Endothelial cell of umbilical vein (primary cell): ENCODE results near the gene PFKFB4. TPM values are rescaled to one million over a fixed set of nuclear protein-coding genes. Genes with fewer than 3 reads are reported as not detected.

Experiments
- BruUV-seq: library from RNA; stranded (reverse); fragments of 400-500 nt; replicated peaks from 2 replicates; lab custom pipeline; 2021; lab: Mats Ljungman, UMichigan
- CTCF ChIA-PET: fragments of 300-600, 350-600 bp; sonication (Branson Sonifier 250); formaldehyde crosslinking; loops from one replicate; lab custom pipeline; 2021; ENCODE audit warnings: antibody characterized with exemption, inconsistent platforms; lab: Charles Lee
- POLR2A ChIA-PET: fragments of 300-600, 350-600 bp; sonication (Branson Sonifier 250); formaldehyde crosslinking; loops from one replicate; lab custom pipeline; 2021; ENCODE audit warnings: antibody characterized with exemption, inconsistent platforms; lab: Charles Lee
- DNase-seq: peaks from one replicate; pipeline ENCODE4 v3.0.0-alpha.2; 2011; ENCODE audit warnings: low read depth, low spot score
- FAIRE-seq: peaks from 2 replicates; lab custom pipeline; 2011; peaks lifted over from hg19 to GRCh38; lab: Jason Lieb, UNC
- H2AFZ ChIP-seq: 2 replicates; pipeline ENCODE4 v1.6.0; 2012; ENCODE audit warnings: low read depth, low read length, control low read depth, inconsistent platforms
- H3K27ac ChIP-seq: 2 replicates; pipeline ENCODE4 v1.5.1; 2011; ENCODE audit warnings: low read depth, mild to moderate bottlenecking, control low read depth, low read length, moderate library complexity; ENCODE audit not compliant: insufficient read depth
- H3K27me3 ChIP-seq, 2 experiments: 2 replicates each; pipeline versions ENCODE4 v1.6.0 to v1.6.1; 2011; ENCODE audit warnings: low read length in 2 of 2, mixed read lengths in 1 of 2; ENCODE audit not compliant: control insufficient read depth in 2 of 2, insufficient read depth in 2 of 2
- H3K36me3 ChIP-seq, 2 experiments: 2 replicates in 1 of 2; 3 replicates in 1 of 2; pipeline ENCODE4 v1.5.1; 2011; ENCODE audit warnings: low read length in 2 of 2, mild to moderate bottlenecking in 1 of 2, moderate library complexity in 1 of 2; ENCODE audit not compliant: control insufficient read depth in 2 of 2, insufficient read depth in 2 of 2; ENCODE audit errors: extremely low read depth in 1 of 2
- H3K4me1 ChIP-seq: 3 replicates; pipeline ENCODE4 v1.5.1; 2011; ENCODE audit warnings: mild to moderate bottlenecking, low read length; ENCODE audit not compliant: control insufficient read depth, insufficient read depth; ENCODE audit errors: extremely low read depth
- H3K4me2 ChIP-seq: 2 replicates; pipeline ENCODE4 v1.6.1; 2011; ENCODE audit warnings: low read length, control low read depth, mixed read lengths; ENCODE audit not compliant: insufficient read depth
- H3K4me3 ChIP-seq, 3 experiments: fragments of 200-600 bp in 1 of 3; sonication (generic), shearing (Covaris generic) in 1 of 3; replicated peaks in 1 of 3; 2 replicates each; pipeline ENCODE4 v1.5.1; 2011 to 2016; ENCODE audit warnings: control low read depth in 3 of 3, low read length in 3 of 3, mild to moderate bottlenecking in 2 of 3, inconsistent platforms in 1 of 3, low read depth in 1 of 3, moderate library complexity in 1 of 3; ENCODE audit not compliant: insufficient read depth in 1 of 3
- H3K79me2 ChIP-seq: 2 replicates; pipeline ENCODE4 v1.6.0; 2012; ENCODE audit warnings: low read length, inconsistent platforms; ENCODE audit not compliant: control insufficient read depth, insufficient read depth
- H3K9ac ChIP-seq: replicated peaks from 2 replicates; pipeline ENCODE3; 2011; ENCODE audit warnings: low read length, control low read depth; ENCODE audit not compliant: insufficient read depth; ENCODE audit errors: extremely low read depth
- H3K9me1 ChIP-seq: replicated peaks from 3 replicates; pipeline ENCODE4 v1.6.0; 2011; ENCODE audit warnings: mild to moderate bottlenecking, low read length; ENCODE audit not compliant: control insufficient read depth, insufficient read depth; ENCODE audit errors: extremely low read depth
- H3K9me3 ChIP-seq: replicated peaks from 2 replicates; pipeline ENCODE4 v1.5.1; 2012; ENCODE audit warnings: low read length, inconsistent platforms; ENCODE audit not compliant: control insufficient read depth, insufficient read depth
- H4K20me1 ChIP-seq: replicated peaks from 2 replicates; pipeline ENCODE3; 2011; ENCODE audit warnings: mild to moderate bottlenecking, low read length; ENCODE audit not compliant: control insufficient read depth, insufficient read depth; ENCODE audit errors: extremely low read depth
- CTCF ChIP-seq, 2 donors: IDR thresholded peaks; 1 replicate in 1 of 2; 2 replicates in 1 of 2; pipeline ENCODE4 v1.5.1; 2011; ENCODE audit warnings: low read length in 2 of 2, mild to moderate bottlenecking in 2 of 2, moderate library complexity in 2 of 2, control low read depth in 1 of 2, inconsistent platforms in 1 of 2, low read depth in 1 of 2; ENCODE audit not compliant: insufficient read depth in 1 of 2; ENCODE audit errors: extremely low read depth in 1 of 2
- EZH2 ChIP-seq: IDR thresholded peaks from 2 replicates; pipeline ENCODE4 v1.6.1; 2012; ENCODE audit warnings: borderline replicate concordance, low read depth, mild to moderate bottlenecking, moderate library complexity, low read length, inconsistent platforms; ENCODE audit not compliant: severe bottlenecking
- FOS ChIP-seq: IDR thresholded peaks from 2 replicates; pipeline ENCODE4 v1.6.1; 2011; ENCODE audit warnings: mild to moderate bottlenecking, low read length, moderate library complexity, borderline replicate concordance; ENCODE audit not compliant: insufficient read depth
- GATA2 ChIP-seq: IDR thresholded peaks from 2 replicates; pipeline ENCODE4 v1.7.0; 2011; ENCODE audit warnings: low read depth, mild to moderate bottlenecking, moderate library complexity, mixed read lengths, low read length; ENCODE audit not compliant: insufficient read length, insufficient read depth
- JUN ChIP-seq: IDR thresholded peaks from 2 replicates; pipeline ENCODE4 v1.6.1; 2011; ENCODE audit warnings: borderline replicate concordance, low read depth; ENCODE audit not compliant: insufficient read length, insufficient read depth
- MYC ChIP-seq: IDR thresholded peaks from one replicate; pipeline ENCODE4 v1.6.1; 2011; ENCODE audit warnings: mild to moderate bottlenecking, low read depth, low read length
- POLR2A ChIP-seq: IDR thresholded peaks from 2 replicates; pipeline ENCODE4 v1.6.1; 2012; ENCODE audit warnings: low read depth, mild to moderate bottlenecking, control low read depth, low read length
- POLR2AphosphoS5 ChIP-seq: IDR thresholded peaks from 2 replicates; pipeline ENCODE4 v1.6.1; 2012; ENCODE audit warnings: low read depth, mild to moderate bottlenecking, control low read depth, low read length, moderate library complexity; ENCODE audit not compliant: insufficient read depth
- dilution Hi-C: fragments of 300-500 bp; cut with MboI; formaldehyde crosslinking; loops from one replicate; pipeline ENCODE4 v1.15.0; 2019; ENCODE audit warnings: low sequenced_read_pairs; ENCODE audit not compliant: extremely low pct_ligation_motif_present
- intact Hi-C: fragments of 100-400 bp; cut with micrococcal nuclease; formaldehyde crosslinking; loops from one replicate; pipeline ENCODE4 v1.10.0; 2022
- polyA plus RNA-seq, 4 experiments: library from polyadenylated mRNA; depleted of rRNA in 3 of 4; stranded (reverse) in 3 of 4; unstranded in 1 of 4; fragments of >200 nt; gene quantifications; 2 replicates each; pipeline versions ENCODE4 v1.2.1 to v1.2.3, GENCODE V29; 2011 to 2012; ENCODE audit warnings: missing spikeins in 1 of 4
- total RNA-seq: library from RNA; stranded (reverse); gene quantifications from 2 replicates; pipeline ENCODE4 v1.2.3, GENCODE V29; 2021
- TF ChIP-seq, protein P1 (sequence below): IDR thresholded peaks from 2 replicates; pipeline ENCODE4 v1.6.1; 2011; ENCODE audit not compliant: insufficient read depth, insufficient read length

PFKFB4 gene
- total and polyA plus RNA-seq, 2 donors (not counting 3 experiments of a cell fraction or from before 2014, with no cell fraction given) = 4.0 to 4.2 TPM

DNA sequence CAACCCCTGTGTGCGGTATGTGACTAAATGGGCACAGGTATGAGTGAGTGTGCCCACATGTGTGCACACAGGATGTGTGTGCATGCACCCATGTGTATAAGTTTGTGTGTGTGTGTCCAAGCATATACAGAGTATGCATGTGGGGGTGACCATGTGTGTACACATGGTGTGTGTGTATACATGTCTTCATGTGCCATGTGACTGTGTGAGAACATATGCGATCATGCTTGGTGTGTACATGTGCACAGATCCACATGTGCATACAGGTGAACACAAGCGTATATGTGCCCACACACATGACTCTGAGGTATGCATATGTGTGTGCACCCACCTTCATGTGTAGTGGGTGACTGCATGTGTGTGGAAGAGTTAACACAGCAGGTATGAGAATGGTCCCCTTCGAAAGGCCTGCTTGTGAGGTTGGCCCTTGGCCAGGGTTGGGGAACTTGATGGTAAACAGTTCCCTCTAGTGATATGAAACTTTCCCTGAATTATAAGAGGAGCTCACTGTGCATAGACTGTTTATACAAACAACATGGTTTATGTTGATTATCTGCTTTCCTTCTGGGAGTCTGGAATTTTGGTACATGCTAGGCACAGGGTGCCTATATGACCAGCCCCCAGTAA is 10.3 kb downstream of the PFKFB4 start:
- ChIA-PET POLR2A (no interaction called here), CTCF (interaction anchor here (0.8 to 6.0 kb wide), 8 partner anchors 9 to 146 kb away, joined by 3 to 86 read pairs (median 6); a partner anchor contains a TSS)
- no peak overlapping the region for H3K4me2 ChIP-seq
- DNase-seq (no peak), FAIRE-seq (no peak)
- no peaks in the 10 kb centered on the region for H3K9me1 ChIP-seq
- no peaks in the 10 kb centered on the region for H3K27me3 ChIP-seq
- no peaks in the 10 kb centered on the region for H3K36me3 ChIP-seq
- no peaks in the 10 kb centered on the region for H3K9me3 ChIP-seq
- peaks cover 3% of the 10 kb centered on the region for H3K4me1 ChIP-seq
- no peak overlapping the region for H3K27ac ChIP-seq
- H4K20me1 ChIP-seq = no peaks in the 10 kb centered on the region
- H3K9ac ChIP-seq = no peak overlapping the region
- TF ChIP-seq, protein P1, sequence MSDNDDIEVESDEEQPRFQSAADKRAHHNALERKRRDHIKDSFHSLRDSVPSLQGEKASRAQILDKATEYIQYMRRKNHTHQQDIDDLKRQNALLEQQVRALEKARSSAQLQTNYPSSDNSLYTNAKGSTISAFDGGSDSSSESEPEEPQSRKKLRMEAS = peak; percentile 65
- no peak for TF ChIP-seq GATA2
- dilution Hi-C loops = no loop called here
- no TSS peak for BruUV-seq
- no peaks in the 10 kb centered on the region for H3K79me2 ChIP-seq
- intact Hi-C loops = loop anchor here (1.0 to 10.0 kb wide), 2 partner anchors 73 to 352 kb away; no protein-coding TSS in a partner anchor
- no peak overlapping the region for H3K4me3 ChIP-seq
- H2AFZ ChIP-seq = no peak overlapping the region

DNA sequence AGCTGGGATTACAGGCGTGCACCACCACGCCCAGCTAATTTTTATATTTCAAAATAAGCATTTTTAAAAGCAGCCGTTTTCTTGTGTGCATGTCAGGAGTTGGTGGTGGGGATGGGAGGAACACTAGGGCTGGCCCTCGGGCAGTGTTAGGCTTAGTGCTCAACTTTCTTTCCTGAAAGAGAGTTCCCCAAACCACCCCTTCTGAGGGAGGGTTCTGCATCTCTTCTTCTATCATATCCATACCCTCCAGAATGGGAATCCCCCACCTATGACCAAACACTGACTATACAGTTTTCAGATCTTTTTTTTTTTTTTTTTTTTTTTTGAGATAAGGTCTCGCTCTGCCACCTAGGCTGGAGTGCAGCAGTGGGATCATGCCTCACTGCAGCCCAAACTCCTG is 12.5 kb downstream of the PFKFB4 start:
- Histone ChIP-seq H3K9ac (no peak overlapping the region), H3K9me3 (no peaks in the 10 kb centered on the region), H3K36me3 (no peaks in the 10 kb centered on the region), H2AFZ (no peak overlapping the region), H3K27ac (no peak overlapping the region), H3K4me3 (no peak overlapping the region), H3K4me1 (peaks cover 3% of the 10 kb centered on the region), H3K27me3 (no peaks in the 10 kb centered on the region), H3K4me2 (no peak overlapping the region), H3K79me2 (no peaks in the 10 kb centered on the region), H4K20me1 (no peaks in the 10 kb centered on the region), H3K9me1 (no peaks in the 10 kb centered on the region)
- TF ChIP-seq JUN (no peak), CTCF (IDR thresholded peaks at IDR 0.05; ENCODE audit: extremely low read depth in 1 of 2, insufficient read depth in 1 of 2, low read depth in 1 of 2, low read length in 2 of 2) (no peak), POLR2AphosphoS5 (no peak), POLR2A (no peak), EZH2 (no peak), FOS (no peak), GATA2 (no peak), MYC (no peak)
- TF ChIP-seq, protein P1 = no peak
- DNase-seq (no peak), FAIRE-seq (no peak)
- CTCF ChIA-PET = interaction anchor here (0.6 to 2.4 kb wide), 2 partner anchors 47 to 108 kb away, joined by 3 to 15 read pairs; no protein-coding TSS in a partner anchor
- dilution Hi-C loops (no loop called here), intact Hi-C loops (loop anchor here (10.0 kb wide), 1 partner anchor 349 kb away; no protein-coding TSS in a partner anchor)
- BruUV-seq = no TSS peak
- POLR2A ChIA-PET = no interaction called here
